H9 (cell line): ENCODE data around the gene LCMT1. TPM values are rescaled to one million over a fixed set of nuclear protein-coding genes. Genes with fewer than 3 reads are reported as not detected.

ENCODE experiments used
- DNase-seq: peaks from one replicate; pipeline ENCODE4 v3.0.0-alpha.2; 2017
- H2AFZ ChIP-seq: one replicate; pipeline ENCODE4 v1.6.1; 2013; ENCODE audit warnings: mild to moderate bottlenecking, low read length, control low read depth, moderate library complexity
- H2AK5ac ChIP-seq: 2 replicates; pipeline ENCODE4 v1.6.1; 2013; ENCODE audit warnings: low read length, control low read depth, mixed read lengths; ENCODE audit not compliant: insufficient read length
- H2BK120ac ChIP-seq: one replicate; pipeline ENCODE4 v1.6.1; 2013; ENCODE audit warnings: low read depth, mild to moderate bottlenecking, low read length, control low read depth, inconsistent platforms; ENCODE audit not compliant: poor library complexity, severe bottlenecking
- H2BK12ac ChIP-seq: 2 replicates; pipeline ENCODE4 v1.6.1; 2013; ENCODE audit warnings: low read length, control low read depth, mixed read lengths, low read depth; ENCODE audit not compliant: insufficient read length
- H2BK15ac ChIP-seq: 2 replicates; pipeline ENCODE4 v1.6.1; 2013; ENCODE audit warnings: low read depth, low read length, control low read depth
- H2BK20ac ChIP-seq: one replicate; pipeline ENCODE4 v1.6.1; 2013; ENCODE audit warnings: low read depth, mild to moderate bottlenecking, low read length, control low read depth, inconsistent platforms; ENCODE audit not compliant: poor library complexity, severe bottlenecking
- H2BK5ac ChIP-seq: 2 replicates; pipeline ENCODE4 v1.6.1; 2013; ENCODE audit warnings: low read length, control low read depth, mixed read lengths; ENCODE audit not compliant: insufficient read length
- H3K14ac ChIP-seq: 2 replicates; pipeline ENCODE4 v1.6.1; 2013; ENCODE audit warnings: low read length, control low read depth; ENCODE audit not compliant: insufficient read depth
- H3K18ac ChIP-seq: 2 replicates; pipeline ENCODE4 v1.6.1; 2013; ENCODE audit warnings: low read depth, mild to moderate bottlenecking, mixed read lengths, low read length, control low read depth; ENCODE audit not compliant: insufficient read length
- H3K23ac ChIP-seq: 2 replicates; pipeline ENCODE4 v1.6.1; 2013; ENCODE audit warnings: low read length, control low read depth, mixed read lengths, low read depth; ENCODE audit not compliant: insufficient read length
- H3K23me2 ChIP-seq: 2 replicates; pipeline ENCODE4 v1.6.1; 2013; ENCODE audit warnings: low read depth, mild to moderate bottlenecking, mixed read lengths, low read length, control low read depth; ENCODE audit not compliant: insufficient read length, poor library complexity, severe bottlenecking
- H3K27ac ChIP-seq: 2 replicates; pipeline ENCODE4 v1.5.1; 2013; ENCODE audit warnings: low read length, control low read depth, mixed read lengths, low read depth; ENCODE audit not compliant: insufficient read length
- H3K27me3 ChIP-seq: 2 replicates; pipeline ENCODE4 v1.6.1; 2013; ENCODE audit warnings: low read length, control low read depth, inconsistent platforms; ENCODE audit not compliant: insufficient read depth
- H3K4ac ChIP-seq: 2 replicates; pipeline ENCODE4 v1.6.1; 2013; ENCODE audit warnings: low read depth, mild to moderate bottlenecking, control low read depth, inconsistent platforms, low read length, moderate library complexity
- H3K4me1 ChIP-seq: 2 replicates; pipeline ENCODE4 v1.6.1; 2013; ENCODE audit warnings: low read length, control low read depth, inconsistent platforms; ENCODE audit not compliant: insufficient read depth
- H3K4me2 ChIP-seq: 2 replicates; pipeline ENCODE4 v1.6.1; 2013; ENCODE audit warnings: low read length, control low read depth, mixed read lengths; ENCODE audit not compliant: insufficient read length, insufficient read depth
- H3K56ac ChIP-seq: 2 replicates; pipeline ENCODE4 v1.6.1; 2013; ENCODE audit warnings: low read depth, mild to moderate bottlenecking, mixed read lengths, low read length, control low read depth; ENCODE audit not compliant: insufficient read length
- H3K79me1 ChIP-seq: 2 replicates; pipeline ENCODE4 v1.6.1; 2013; ENCODE audit warnings: low read depth, mild to moderate bottlenecking, moderate library complexity, low read length, control low read depth, inconsistent platforms; ENCODE audit not compliant: insufficient read depth, poor library complexity, severe bottlenecking
- H3K79me2 ChIP-seq: 2 replicates; pipeline ENCODE4 v1.6.1; 2013; ENCODE audit warnings: low read length, control low read depth, inconsistent platforms; ENCODE audit not compliant: insufficient read depth
- H3K9ac ChIP-seq: 2 replicates; pipeline ENCODE4 v1.6.1; 2013; ENCODE audit warnings: low read length, control low read depth, mixed read lengths; ENCODE audit not compliant: insufficient read length; ENCODE audit errors: extremely low read depth
- H3K9me3 ChIP-seq: one replicate; pipeline ENCODE4 v1.6.1; 2013; ENCODE audit warnings: low read depth, low read length, inconsistent platforms; ENCODE audit not compliant: control insufficient read depth
- H3T11ph ChIP-seq: one replicate; pipeline ENCODE4 v1.6.1; 2013; ENCODE audit warnings: mild to moderate bottlenecking, low read length, control low read depth, inconsistent platforms
- H4K20me1 ChIP-seq: one replicate; pipeline ENCODE4 v1.6.1; 2013; ENCODE audit not compliant: control insufficient read depth, insufficient read length, insufficient read depth
- H4K5ac ChIP-seq: 2 replicates; pipeline ENCODE4 v1.6.1; 2013; ENCODE audit warnings: low read depth, mild to moderate bottlenecking, mixed read lengths, low read length, control low read depth; ENCODE audit not compliant: insufficient read length
- H4K8ac ChIP-seq: replicated peaks from 2 replicates; pipeline ENCODE4 v1.6.1; 2013; ENCODE audit warnings: low read length, control low read depth, mixed read lengths, low read depth; ENCODE audit not compliant: insufficient read length
- H4K91ac ChIP-seq: 2 replicates; pipeline ENCODE4 v1.6.1; 2013; ENCODE audit warnings: low read depth, mild to moderate bottlenecking, moderate library complexity, mixed read lengths, low read length, control low read depth; ENCODE audit not compliant: insufficient read length
- H3K27ac Mint-ChIP-seq, 3 experiments: 2 replicates in 2 of 3; 3 replicates in 1 of 3; pipeline ENCODE4 v1.8.0; 2020 to 2021; ENCODE audit warnings: mixed read lengths in 3 of 3, mild to moderate bottlenecking in 1 of 3, moderate library complexity in 1 of 3
- H3K27me3 Mint-ChIP-seq: 2 replicates; pipeline ENCODE4 v1.8.0; 2021; ENCODE audit warnings: low read depth, mild to moderate bottlenecking, moderate library complexity, mixed read lengths
- H3K36me3 Mint-ChIP-seq, 3 experiments: 2 replicates in 2 of 3; 3 replicates in 1 of 3; pipeline ENCODE4 v1.8.0; 2020 to 2021; ENCODE audit warnings: low read depth in 3 of 3, mixed read lengths in 3 of 3; ENCODE audit not compliant: insufficient read depth in 1 of 3
- H3K4me1 Mint-ChIP-seq, 2 experiments: 2 replicates each; pipeline ENCODE4 v1.8.0; 2020; ENCODE audit warnings: mixed read lengths in 2 of 2
- H3K4me3 Mint-ChIP-seq, 2 experiments: 2 replicates in 1 of 2; 3 replicates in 1 of 2; pipeline ENCODE4 v1.8.0; 2020 to 2021; ENCODE audit warnings: mild to moderate bottlenecking in 2 of 2, mixed read lengths in 2 of 2, moderate library complexity in 1 of 2
- H3K9me3 Mint-ChIP-seq, 2 experiments: 2 replicates in 1 of 2; 3 replicates in 1 of 2; pipeline ENCODE4 v1.8.0; 2020; ENCODE audit warnings: mild to moderate bottlenecking in 2 of 2, mixed read lengths in 2 of 2, moderate library complexity in 1 of 2
- CTCF ChIP-seq: fragments of 200-600 bp; sonication (generic); conservative IDR thresholded peaks from 3 replicates; pipeline ENCODE4 v1.8.0; 2021; ENCODE audit warnings: antibody characterized with exemption, mild to moderate bottlenecking
- WGBS: extraction: QIAGEN DNeasy Blood & Tissue Kit; methylation state at CpG from one replicate; pipeline ENCODE4 v1.1.7; 2013; ENCODE audit warnings: missing lambda C conversion rate, low lambda C conversion rate, mixed read lengths; ENCODE audit not compliant: insufficient read length; ENCODE audit errors: extremely low coverage; 5-methylcytosine and 5-hydroxymethylcytosine counted together
- total RNA-seq: library from RNA; stranded (reverse); gene quantifications from 2 replicates; pipeline ENCODE4 v1.2.1, GENCODE V29; 2021

LCMT1 gene
- total RNA-seq, 1 experiment from 2014 or later, result 81.2 TPM

- H3K9me3 ChIP-seq, result no peaks in the 10 kb centered on the region
- H2BK5ac ChIP-seq, result no peak overlapping the region
- H3K79me1 ChIP-seq, result no peaks in the 10 kb centered on the region
- peaks cover 2% of the 10 kb centered on the region for H4K20me1 ChIP-seq
- H3K9me3 Mint-ChIP-seq, result no peaks in the 10 kb centered on the region
- H3K14ac ChIP-seq, result no peak overlapping the region
- no peaks in the 10 kb centered on the region for H3K79me2 ChIP-seq
- no peak overlapping the region for H4K91ac ChIP-seq
- no peak overlapping the region for H3T11ph ChIP-seq
- no peak overlapping the region for H2AK5ac ChIP-seq
- H2BK15ac ChIP-seq, result no peak overlapping the region
- no peak overlapping the region for H2BK120ac ChIP-seq
- no peaks in the 10 kb centered on the region for H3K23me2 ChIP-seq
- H3K9ac ChIP-seq, result no peak overlapping the region
- no CpG with 5 or more reads among the region's 3 CpGs for WGBS
- no peak overlapping the region for H3K18ac ChIP-seq
- no peak for DNase-seq
- no peak overlapping the region for H3K27ac ChIP-seq
- H3K4ac ChIP-seq, result no peak overlapping the region
- no peak overlapping the region for H3K27ac Mint-ChIP-seq
- TF ChIP-seq CTCF, result no peak
- peaks cover 4 to 36% (median 25%) of the 10 kb centered on the region in 3 experiments; a peak in 5 of 7 replicates for H3K36me3 Mint-ChIP-seq
- no peaks in the 10 kb centered on the region for H3K4me1 ChIP-seq
- no peak overlapping the region for H2BK12ac ChIP-seq
- no peaks in the 10 kb centered on the region for H3K27me3 ChIP-seq
- no peak overlapping the region for H3K56ac ChIP-seq
- no peaks in the 10 kb centered on the region for H3K27me3 Mint-ChIP-seq
- H3K4me1 Mint-ChIP-seq, result no peaks in the 10 kb centered on the region
- no peak overlapping the region for H3K4me3 Mint-ChIP-seq
- H3K23ac ChIP-seq, result no peak overlapping the region
- H4K5ac ChIP-seq, result no peak overlapping the region
- no peak overlapping the region for H2AFZ ChIP-seq
- H3K4me2 ChIP-seq, result no peak overlapping the region
- H2BK20ac ChIP-seq, result no peak overlapping the region
- no peak overlapping the region for H4K8ac ChIP-seq
Measured at GRCh38 chr16:25177512-25177830, 65.9 kb downstream of the LCMT1 start.
